ENCODE data around the gene NOL4L. TPM values are rescaled to one million over a fixed set of nuclear protein-coding genes. Genes with fewer than 3 reads are reported as not detected.

Gene NOL4L
- total and polyA plus RNA-seq, 2 experiments from 2014 or later = 35.6 to 42.9 TPM

DNA sequence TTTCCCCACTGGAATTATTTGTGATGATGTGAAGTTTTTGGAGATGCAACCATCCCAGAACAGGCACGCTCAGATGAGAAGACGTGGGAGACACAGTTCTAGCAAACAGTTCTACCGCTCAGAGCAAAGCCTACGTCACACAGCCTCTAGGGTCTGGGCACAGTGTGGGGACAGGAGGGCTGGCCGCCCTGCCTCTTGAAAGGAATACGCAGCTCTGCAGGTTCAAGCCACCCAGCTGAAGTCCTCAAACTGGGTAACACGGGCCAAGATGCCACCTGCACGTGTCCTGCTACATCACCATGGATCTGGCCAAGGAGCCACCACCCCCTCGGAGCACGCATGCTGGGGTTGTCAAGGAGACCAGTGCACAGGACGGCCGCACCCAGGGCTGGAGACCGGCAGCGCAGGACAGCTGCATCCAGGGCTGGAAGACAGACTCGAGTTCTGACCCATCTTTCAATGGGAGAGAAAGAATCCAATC is 75.0 kb downstream of the NOL4L start:
- H3K9me2 ChIP-seq (replicated peaks; ENCODE audit: insufficient read depth) = no peaks in the 10 kb centered on the region
- H3K9me3 ChIP-seq (ENCODE audit: low read depth) = no peaks in the 10 kb centered on the region
- no peaks in the 10 kb centered on the region for H4K20me1 ChIP-seq (ENCODE audit: insufficient read depth, poor library complexity, severe bottlenecking)
- no peaks in the 10 kb centered on the region for H3K36me3 ChIP-seq (replicated peaks; ENCODE audit: insufficient read depth, low read depth)
- no peak overlapping the region for H3K4me3 ChIP-seq
- H3K4me2 ChIP-seq = peak overlapping the region; percentile 71
- no peak overlapping the region for H2AFZ ChIP-seq
- H3K4me1 ChIP-seq (ENCODE audit: insufficient read depth) = peaks cover 34% of the 10 kb centered on the region
- H3K79me2 ChIP-seq = no peaks in the 10 kb centered on the region
- DNase-seq (ENCODE audit: low spot score) = peak; percentile 66
- 73% methylated on average over 15 of the region's 15 CpGs for WGBS (ENCODE audit: low lambda C conversion rate, missing lambda C conversion rate)
- H3K27ac ChIP-seq = peak overlapping the region; percentile 74
- no peaks in the 10 kb centered on the region for H3K27me3 ChIP-seq
- TF ChIP-seq EZH2 (IDR thresholded peaks at IDR 0.05; ENCODE audit: borderline replicate concordance) = no peak
- TF ChIP-seq, protein P1, sequence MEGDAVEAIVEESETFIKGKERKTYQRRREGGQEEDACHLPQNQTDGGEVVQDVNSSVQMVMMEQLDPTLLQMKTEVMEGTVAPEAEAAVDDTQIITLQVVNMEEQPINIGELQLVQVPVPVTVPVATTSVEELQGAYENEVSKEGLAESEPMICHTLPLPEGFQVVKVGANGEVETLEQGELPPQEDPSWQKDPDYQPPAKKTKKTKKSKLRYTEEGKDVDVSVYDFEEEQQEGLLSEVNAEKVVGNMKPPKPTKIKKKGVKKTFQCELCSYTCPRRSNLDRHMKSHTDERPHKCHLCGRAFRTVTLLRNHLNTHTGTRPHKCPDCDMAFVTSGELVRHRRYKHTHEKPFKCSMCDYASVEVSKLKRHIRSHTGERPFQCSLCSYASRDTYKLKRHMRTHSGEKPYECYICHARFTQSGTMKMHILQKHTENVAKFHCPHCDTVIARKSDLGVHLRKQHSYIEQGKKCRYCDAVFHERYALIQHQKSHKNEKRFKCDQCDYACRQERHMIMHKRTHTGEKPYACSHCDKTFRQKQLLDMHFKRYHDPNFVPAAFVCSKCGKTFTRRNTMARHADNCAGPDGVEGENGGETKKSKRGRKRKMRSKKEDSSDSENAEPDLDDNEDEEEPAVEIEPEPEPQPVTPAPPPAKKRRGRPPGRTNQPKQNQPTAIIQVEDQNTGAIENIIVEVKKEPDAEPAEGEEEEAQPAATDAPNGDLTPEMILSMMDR (IDR thresholded peaks at IDR 0.05; ENCODE audit: poor library complexity) = no peak
- TF ChIP-seq EZH2phosphoT487 (IDR thresholded peaks at IDR 0.05; ENCODE audit: low read depth, severe bottlenecking, unreplicated experiment) = no peak

DNA sequence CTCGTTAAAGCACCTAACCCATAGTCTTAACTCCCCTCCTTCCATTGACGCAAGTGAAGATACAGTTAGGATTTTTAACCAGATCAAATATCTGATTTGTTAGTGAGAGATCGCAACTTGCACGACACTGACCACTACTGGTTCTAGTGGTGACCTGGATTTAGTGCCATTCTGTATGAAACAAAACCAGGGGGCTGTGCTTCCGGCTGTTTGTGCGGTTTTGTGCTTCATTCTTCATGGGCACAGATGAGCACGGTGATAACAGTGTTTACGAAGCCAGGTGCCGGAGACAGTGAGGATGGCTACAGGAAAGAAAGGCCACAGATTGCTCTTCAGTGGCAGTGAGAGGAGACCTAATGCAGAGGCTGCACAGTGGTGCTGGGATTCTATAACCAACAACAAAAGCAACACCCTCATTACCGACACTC is 75.5 kb downstream of the NOL4L start:
- TF ChIP-seq, protein P1 (IDR thresholded peaks at IDR 0.05; ENCODE audit: poor library complexity) = peak; percentile 61
- no peak for TF ChIP-seq EZH2phosphoT487 (IDR thresholded peaks at IDR 0.05; ENCODE audit: low read depth, severe bottlenecking, unreplicated experiment)
- Histone ChIP-seq H3K36me3 (replicated peaks; ENCODE audit: insufficient read depth, low read depth) (no peaks in the 10 kb centered on the region), H3K4me3 (no peak overlapping the region), H3K9me3 (ENCODE audit: low read depth) (no peaks in the 10 kb centered on the region), H2AFZ (no peak overlapping the region), H3K27ac (peak overlapping the region; percentile 74), H3K4me1 (ENCODE audit: insufficient read depth) (peaks cover 34% of the 10 kb centered on the region), H3K4me2 (peak overlapping the region; percentile 71), H3K79me2 (no peaks in the 10 kb centered on the region), H3K9me2 (replicated peaks; ENCODE audit: insufficient read depth) (no peaks in the 10 kb centered on the region), H3K27me3 (no peaks in the 10 kb centered on the region), H4K20me1 (ENCODE audit: insufficient read depth, poor library complexity, severe bottlenecking) (no peaks in the 10 kb centered on the region)
- WGBS (ENCODE audit: low lambda C conversion rate, missing lambda C conversion rate) = 25% methylated on average over 10 of the region's 10 CpGs
- no peak for DNase-seq (ENCODE audit: low spot score)

DNA sequence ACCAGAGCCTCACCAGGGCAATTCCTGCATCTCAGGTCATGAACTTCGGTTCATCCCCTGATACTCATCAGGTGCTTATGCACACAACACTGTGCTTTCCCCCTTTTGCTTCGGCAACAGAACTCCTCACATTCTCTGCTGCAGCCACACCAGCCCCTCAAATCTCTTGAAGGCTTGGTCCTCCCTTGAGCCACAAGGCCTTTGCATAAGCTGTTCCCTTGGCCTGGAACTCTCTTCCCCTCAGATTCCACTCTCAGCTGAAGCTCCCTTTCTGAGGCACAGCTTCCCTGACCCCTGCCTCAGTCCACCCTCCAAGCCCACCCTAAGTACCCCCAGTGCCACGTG is 76.4 kb downstream of the NOL4L start:
- Histone ChIP-seq H4K20me1 (ENCODE audit: insufficient read depth, poor library complexity, severe bottlenecking) (no peaks in the 10 kb centered on the region), H3K4me1 (ENCODE audit: insufficient read depth) (peaks cover 34% of the 10 kb centered on the region), H3K4me3 (no peak overlapping the region), H2AFZ (no peak overlapping the region), H3K9me3 (ENCODE audit: low read depth) (no peaks in the 10 kb centered on the region), H3K27me3 (no peaks in the 10 kb centered on the region), H3K79me2 (no peaks in the 10 kb centered on the region), H3K4me2 (no peak overlapping the region), H3K36me3 (replicated peaks; ENCODE audit: insufficient read depth, low read depth) (no peaks in the 10 kb centered on the region), H3K9me2 (replicated peaks; ENCODE audit: insufficient read depth) (no peaks in the 10 kb centered on the region), H3K27ac (peak overlapping the region; percentile 29)
- WGBS (ENCODE audit: low lambda C conversion rate, missing lambda C conversion rate) = 75% methylated on average over 3 of the region's 3 CpGs
- no peak for TF ChIP-seq EZH2 (IDR thresholded peaks at IDR 0.05; ENCODE audit: borderline replicate concordance)
- TF ChIP-seq, protein P1 (IDR thresholded peaks at IDR 0.05; ENCODE audit: poor library complexity) = no peak
- TF ChIP-seq EZH2phosphoT487 (IDR thresholded peaks at IDR 0.05; ENCODE audit: low read depth, severe bottlenecking, unreplicated experiment) = no peak
- DNase-seq (ENCODE audit: low spot score) = no peak
